H1 (cell line): Measurements from ENCODE around the gene CAPN11. TPM values are rescaled to one million over a fixed set of nuclear protein-coding genes. Genes with fewer than 3 reads are reported as not detected.

Experiments used
- CTCF ChIA-PET: fragments of 300-600 bp; sonication (Branson Sonifier 250); formaldehyde crosslinking; loops from one replicate; lab custom pipeline; 2021; ENCODE audit not compliant: partially characterized antibody; lab: Charles Lee
- POLR2A ChIA-PET: fragments of 300-600 bp; sonication (Branson Sonifier 250); formaldehyde crosslinking; loops from one replicate; lab custom pipeline; 2021; ENCODE audit warnings: inconsistent platforms; ENCODE audit not compliant: partially characterized antibody; lab: Charles Lee
- DNase-seq, 2 experiments: peaks; one replicate each; pipeline versions ENCODE4 v3.0.0 to v3.0.0-alpha.2; 2010 to 2022; ENCODE audit warnings: low spot score in 2 of 2, low read depth in 1 of 2, mixed read lengths in 1 of 2
- FAIRE-seq: peaks from 2 replicates; lab custom pipeline; 2011; peaks lifted over from hg19 to GRCh38; lab: Jason Lieb, UNC
- H2AFZ ChIP-seq: 2 replicates; pipeline ENCODE4 v1.8.1; 2012; ENCODE audit warnings: low read length, inconsistent platforms
- H2AK5ac ChIP-seq: 2 replicates; pipeline ENCODE4 v1.6.1; 2013; ENCODE audit warnings: low read depth, low read length
- H2BK120ac ChIP-seq: replicated peaks from 2 replicates; pipeline ENCODE3; 2013; ENCODE audit warnings: low read depth, low read length, inconsistent platforms
- H2BK12ac ChIP-seq: 2 replicates; pipeline ENCODE4 v1.6.1; 2013; ENCODE audit warnings: low read depth, low read length
- H2BK15ac ChIP-seq: 2 replicates; pipeline ENCODE4 v1.6.1; 2013; ENCODE audit warnings: low read length
- H2BK20ac ChIP-seq: 2 replicates; pipeline ENCODE4 v1.6.1; 2013; ENCODE audit warnings: low read length
- H2BK5ac ChIP-seq: 2 replicates; pipeline ENCODE4 v1.6.1; 2013; ENCODE audit warnings: low read depth, low read length
- H3K14ac ChIP-seq: 2 replicates; pipeline ENCODE4 v1.6.1; 2013; ENCODE audit warnings: inconsistent platforms; ENCODE audit not compliant: insufficient read length
- H3K18ac ChIP-seq: 2 replicates; pipeline ENCODE4 v1.6.1; 2013; ENCODE audit warnings: low read length; ENCODE audit errors: extremely low read depth
- H3K23ac ChIP-seq: 2 replicates; pipeline ENCODE4 v1.6.1; 2013; ENCODE audit warnings: inconsistent platforms; ENCODE audit not compliant: insufficient read length
- H3K23me2 ChIP-seq: 2 replicates; pipeline ENCODE4 v1.6.1; 2013; ENCODE audit warnings: low read depth, low read length
- H3K27ac ChIP-seq: 2 replicates; pipeline ENCODE4 v1.6.1; 2011; ENCODE audit warnings: low read depth, low read length, inconsistent platforms
- H3K27me3 ChIP-seq, 4 experiments: replicated peaks in 1 of 4; 1 replicate in 1 of 4; 2 replicates in 3 of 4; pipeline versions ENCODE4 v1.6.1 to v1.8.1; 2011 to 2013; ENCODE audit warnings: low read length in 3 of 4, mild to moderate bottlenecking in 3 of 4, inconsistent platforms in 2 of 4, mixed read lengths in 2 of 4, moderate library complexity in 1 of 4; ENCODE audit not compliant: control insufficient read depth in 3 of 4, insufficient read depth in 3 of 4; ENCODE audit errors: extremely low read depth in 1 of 4
- H3K36me3 ChIP-seq, 4 experiments: 2 replicates each; pipeline versions ENCODE4 v1.6.1 to v1.8.1; 2011 to 2013; ENCODE audit warnings: mild to moderate bottlenecking in 4 of 4, low read length in 3 of 4, moderate library complexity in 2 of 4, control low read depth in 1 of 4, inconsistent platforms in 1 of 4; ENCODE audit not compliant: insufficient read depth in 4 of 4, control insufficient read depth in 2 of 4
- H3K4ac ChIP-seq: replicated peaks from 2 replicates; pipeline ENCODE3; 2013; ENCODE audit warnings: low read length, low read depth, mixed read lengths, inconsistent platforms; ENCODE audit not compliant: insufficient read length
- H3K4me1 ChIP-seq, 4 experiments: replicated peaks in 1 of 4; 1 replicate in 1 of 4; 2 replicates in 3 of 4; pipeline versions ENCODE4 v1.6.1 to v1.8.1; 2011 to 2013; ENCODE audit warnings: low read length in 3 of 4, inconsistent platforms in 2 of 4, mixed read lengths in 1 of 4; ENCODE audit not compliant: insufficient read depth in 4 of 4, control insufficient read depth in 3 of 4
- H3K4me2 ChIP-seq, 2 experiments: 2 replicates each; pipeline versions ENCODE4 v1.6.1 to v1.8.1; 2011 to 2013; ENCODE audit warnings: low read depth in 2 of 2, low read length in 2 of 2, control low read depth in 1 of 2, inconsistent platforms in 1 of 2, mild to moderate bottlenecking in 1 of 2; ENCODE audit not compliant: insufficient read depth in 1 of 2
- H3K4me3 ChIP-seq, 4 experiments: fragments of 200-600, 300-600 bp in 1 of 4; sonication (generic), shearing (Covaris generic), sonication (Bioruptor Twin) in 1 of 4; 2 replicates each; pipeline versions ENCODE4 v1.5.1 to v1.8.1; 2011 to 2016; ENCODE audit warnings: low read length in 4 of 4, low read depth in 3 of 4, control low read depth in 2 of 4, inconsistent platforms in 2 of 4, mild to moderate bottlenecking in 2 of 4, mixed read lengths in 1 of 4, moderate library complexity in 1 of 4; ENCODE audit not compliant: insufficient read depth in 2 of 4; ENCODE audit errors: extremely low read depth in 1 of 4
- H3K56ac ChIP-seq: replicated peaks from 2 replicates; pipeline ENCODE3; 2013; ENCODE audit warnings: low read depth, mild to moderate bottlenecking, mixed read lengths, low read length, inconsistent platforms; ENCODE audit not compliant: insufficient read length
- H3K79me1 ChIP-seq: 2 replicates; pipeline ENCODE4 v1.6.1; 2013; ENCODE audit warnings: low read depth, low read length, control low read depth
- H3K79me2 ChIP-seq, 2 experiments: 2 replicates each; pipeline versions ENCODE4 v1.6.1 to v1.8.1; 2012 to 2013; ENCODE audit warnings: low read length in 2 of 2, mild to moderate bottlenecking in 2 of 2, inconsistent platforms in 1 of 2; ENCODE audit not compliant: insufficient read depth in 2 of 2, control insufficient read depth in 1 of 2
- H3K9ac ChIP-seq, 4 experiments: replicated peaks in 1 of 4; 1 replicate in 1 of 4; 2 replicates in 3 of 4; pipeline versions ENCODE4 v1.6.1 to v1.8.1; 2011 to 2013; ENCODE audit warnings: low read depth in 3 of 4, low read length in 3 of 4, control low read depth in 2 of 4, mild to moderate bottlenecking in 2 of 4, moderate library complexity in 2 of 4, inconsistent platforms in 1 of 4; ENCODE audit errors: extremely low read depth in 1 of 4
- H3K9me3 ChIP-seq, 2 experiments: 2 replicates each; pipeline versions ENCODE4 v1.6.1 to v1.8.1; 2012 to 2013; ENCODE audit warnings: mild to moderate bottlenecking in 2 of 2, moderate library complexity in 2 of 2, control low read depth in 1 of 2, inconsistent platforms in 1 of 2, low read depth in 1 of 2, low read length in 1 of 2, mixed read lengths in 1 of 2; ENCODE audit not compliant: insufficient read depth in 2 of 2
- H4K20me1 ChIP-seq, 2 experiments: replicated peaks in 1 of 2; 2 replicates each; pipeline versions ENCODE3 to v1.8.1; 2011 to 2013; ENCODE audit warnings: inconsistent platforms in 2 of 2, low read length in 2 of 2, mild to moderate bottlenecking in 1 of 2; ENCODE audit not compliant: insufficient read depth in 2 of 2, control insufficient read depth in 1 of 2
- H4K5ac ChIP-seq: 2 replicates; pipeline ENCODE4 v1.6.1; 2013; ENCODE audit warnings: low read length, low read depth, mixed read lengths, inconsistent platforms; ENCODE audit not compliant: insufficient read length
- H4K8ac ChIP-seq: 2 replicates; pipeline ENCODE4 v1.8.0; 2013; ENCODE audit warnings: mild to moderate bottlenecking, moderate library complexity, low read length, inconsistent platforms; ENCODE audit not compliant: insufficient read depth; ENCODE audit errors: extremely low read depth
- H4K91ac ChIP-seq: replicated peaks from 2 replicates; pipeline ENCODE3; 2013; ENCODE audit warnings: low read length, mixed read lengths, inconsistent platforms; ENCODE audit not compliant: insufficient read length
- ATF3 ChIP-seq: IDR thresholded peaks from 2 replicates; pipeline ENCODE4 v1.6.1; 2011; ENCODE audit warnings: low read depth, mild to moderate bottlenecking, low read length; ENCODE audit not compliant: insufficient read depth
- EZH2 ChIP-seq: fragments of 200-600 bp; sonication (generic); IDR thresholded peaks from 2 replicates; pipeline ENCODE4 v1.7.1; 2012; ENCODE audit warnings: low read depth, mild to moderate bottlenecking, moderate library complexity, low read length, inconsistent platforms; ENCODE audit not compliant: severe bottlenecking
- JUN ChIP-seq: IDR thresholded peaks from 2 replicates; pipeline ENCODE4 v1.6.1; 2011; ENCODE audit warnings: low read depth, mild to moderate bottlenecking, improper control_type of control experiment, low read length
- KDM1A ChIP-seq: fragments of 200-600, 300-600 bp; sonication (generic); IDR thresholded peaks from 2 replicates; pipeline ENCODE4 v1.7.1; 2016; ENCODE audit warnings: mild to moderate bottlenecking, low read length, borderline replicate concordance
- KDM4A ChIP-seq: IDR thresholded peaks from one replicate; pipeline ENCODE4 v1.7.1; 2012; ENCODE audit warnings: low read depth, mild to moderate bottlenecking, moderate library complexity, low read length, inconsistent platforms; ENCODE audit not compliant: severe bottlenecking
- POLR2A ChIP-seq, 2 experiments: IDR thresholded peaks; 1 replicate in 1 of 2; 2 replicates in 1 of 2; pipeline ENCODE4 v1.6.1; 2011; ENCODE audit warnings: low read depth in 2 of 2, low read length in 2 of 2, mild to moderate bottlenecking in 2 of 2; ENCODE audit errors: control extremely low read depth in 1 of 2
- SIRT6 ChIP-seq: IDR thresholded peaks from one replicate; pipeline ENCODE4 v1.7.1; 2012; ENCODE audit warnings: low read length, inconsistent platforms
- SP4 ChIP-seq: IDR thresholded peaks from 2 replicates; pipeline ENCODE4 v1.6.1; 2012; ENCODE audit warnings: low read length, inconsistent platforms
- WGBS, 2 experiments: shearing (Covaris generic) in 1 of 2; methylation state at CpG; one replicate each; pipeline versions ENCODE4 v1.1.6 to v1.1.7; 2013 to 2015; ENCODE audit warnings: low lambda C conversion rate in 2 of 2, mixed read lengths in 2 of 2, inconsistent platforms in 1 of 2, low coverage in 1 of 2, missing lambda C conversion rate in 1 of 2; ENCODE audit not compliant: insufficient replicate concordance in 2 of 2, insufficient coverage in 1 of 2, insufficient read length in 1 of 2; ENCODE audit errors: extremely low coverage in 1 of 2, missing lambda C conversion rate in 1 of 2; 5-methylcytosine and 5-hydroxymethylcytosine counted together
- polyA plus RNA-seq, 7 experiments: library from polyadenylated mRNA; depleted of rRNA in 3 of 7; stranded (reverse) in 5 of 7; unstranded in 2 of 7; fragments of >200 nt in 5 of 7; fragments of 200-250 nt in 2 of 7; gene quantifications; 1 replicate in 5 of 7; 2 replicates in 1 of 7; 4 replicates in 1 of 7; pipeline versions ENCODE4 v1.2.1 to v1.2.3, GENCODE V29; 2011 to 2013; ENCODE audit warnings: missing spikeins in 2 of 7, mixed read lengths in 2 of 7
- total RNA-seq: library from RNA; stranded (reverse); fragmentation: NEBNext Ultra II Directional; extraction: Animal tissue kit (Norgen Biotek cat#: 25700); gene quantifications from 2 replicates; pipeline ENCODE4 v1.2.1, GENCODE V29; 2021

The CAPN11 gene
- total and polyA plus RNA-seq, 2 of the 8 experiments (the other 6 are each of a cell fraction or from before 2014, with no cell fraction given), result 0.95 to 0.97 TPM

DNA sequence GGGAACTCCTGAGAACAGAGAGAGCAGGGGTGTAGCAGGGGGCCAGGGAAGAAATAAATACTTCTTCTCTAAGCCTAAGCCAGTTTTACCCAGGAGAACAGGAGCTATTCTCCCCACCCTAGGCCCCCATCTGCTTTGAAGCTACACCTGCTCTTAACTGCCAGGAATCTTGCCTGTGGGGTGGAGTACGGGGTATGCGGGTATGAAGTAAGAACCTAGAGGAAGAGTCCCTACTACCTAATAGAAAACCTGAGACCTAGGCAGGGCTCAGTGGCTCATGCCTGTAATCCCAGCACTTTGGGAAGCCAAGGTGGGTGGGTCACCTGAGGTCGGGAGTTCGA lies 66.3 kb downstream of the CAPN11 start:
- Histone ChIP-seq H3K23ac (no peak overlapping the region), H3K9ac (peak overlapping the region in 1 of 4 experiments; percentile 4; a peak in 1 of 7 replicates), H4K91ac (no peak overlapping the region), H3K23me2 (peaks cover 16% of the 10 kb centered on the region), H3K79me2 (peaks cover 10 to 48% of the 10 kb centered on the region in 2 experiments; a peak in 3 of 4 replicates), H2AK5ac (no peak overlapping the region), H3K9me3 (no peaks in the 10 kb centered on the region), H3K4ac (no peak overlapping the region), H2BK12ac (0 out of 2 replicates have a peak overlapping the region, but pooled peaks have one; percentile 68), H3K4me3 (peak overlapping the region; percentile 65 to 90 (median 78)), H3K4me1 (peaks cover 15 to 46% (median 35%) of the 10 kb centered on the region in 4 experiments), H4K20me1 (peaks cover 30 to 41% of the 10 kb centered on the region in 2 experiments), H3K27ac (no peak overlapping the region), H3K56ac (no peak overlapping the region), H4K8ac (no peak overlapping the region), H3K14ac (no peak overlapping the region), H2BK15ac (no peak overlapping the region), H2BK20ac (no peak overlapping the region), H3K18ac (no peak overlapping the region; the same call in 1 of the 2 replicates), H2AFZ (no peak overlapping the region), H3K36me3 (peaks cover 8 to 19% (median 13%) of the 10 kb centered on the region in 4 experiments; a peak in 6 of 8 replicates), H3K4me2 (peak overlapping the region; percentile 94 to 95), H2BK5ac (no peak overlapping the region), H2BK120ac (no peak overlapping the region), H3K79me1 (peaks cover 25% of the 10 kb centered on the region), H3K27me3 (no peaks in the 10 kb centered on the region), H4K5ac (no peak overlapping the region)
- WGBS, 2 experiments, result 89% methylated on average over 4 of the region's 4 CpGs; no CpG with 5 or more reads in 1 of the 2 experiments
- FAIRE-seq (no peak), DNase-seq (no peak)
- ChIA-PET POLR2A (interaction anchor here (0.9 to 21.0 kb wide), 14 partner anchors 11 to 100 kb away, joined by 3 to 477 read pairs (median 13); partner anchors contain the start of genes AARS2, HSP90AB1 and SLC35B2), CTCF (interaction anchor here (0.7 to 19.4 kb wide), 22 partner anchors 9 to 129 kb away, joined by 3 to 287 read pairs (median 8); partner anchors contain the start of genes HSP90AB1, MYMX, SLC35B2 and TMEM151B)
- TF ChIP-seq EZH2 (no peak), SIRT6 (no peak), SP4 (no peak), ATF3 (no peak), POLR2A (IDR thresholded peaks at IDR 0.05; ENCODE audit: control extremely low read depth in 1 of 2, low read depth in 2 of 2, low read length in 2 of 2) (no peak), KDM1A (no peak), JUN (no peak), KDM4A (no peak)
